GM18511 (cell line): ENCODE measurements around the gene ATP6AP2.

Source experiments
- ATAC-seq: cut with Tn5 transposase; IDR thresholded peaks from one replicate; pipeline ENCODE4 v1.9.1; 2021; ENCODE audit warnings: mild to moderate bottlenecking, moderate library complexity; ENCODE audit not compliant: unreplicated experiment

ATP6AP2 gene

DNA sequence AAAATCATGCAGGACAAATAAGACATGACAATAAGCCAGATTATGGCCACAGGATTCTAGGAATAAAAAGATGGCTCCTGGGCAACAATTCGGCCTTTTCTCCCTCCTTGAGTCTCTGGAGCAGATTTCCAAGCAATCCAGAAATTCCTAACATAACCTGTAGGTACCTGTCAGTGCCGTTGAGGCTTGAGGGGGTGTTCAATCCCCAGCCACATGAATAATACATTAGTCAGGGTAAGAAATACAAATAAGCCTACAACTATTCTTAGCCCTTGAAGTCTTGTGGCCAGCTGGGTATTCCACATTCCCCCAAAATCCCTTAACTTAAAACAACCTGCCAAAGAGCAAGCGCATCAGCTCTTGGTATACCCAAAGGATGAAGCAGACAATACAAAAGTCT lies 56.9 kb downstream of the ATP6AP2 start:
- ATAC-seq: no peak

DNA sequence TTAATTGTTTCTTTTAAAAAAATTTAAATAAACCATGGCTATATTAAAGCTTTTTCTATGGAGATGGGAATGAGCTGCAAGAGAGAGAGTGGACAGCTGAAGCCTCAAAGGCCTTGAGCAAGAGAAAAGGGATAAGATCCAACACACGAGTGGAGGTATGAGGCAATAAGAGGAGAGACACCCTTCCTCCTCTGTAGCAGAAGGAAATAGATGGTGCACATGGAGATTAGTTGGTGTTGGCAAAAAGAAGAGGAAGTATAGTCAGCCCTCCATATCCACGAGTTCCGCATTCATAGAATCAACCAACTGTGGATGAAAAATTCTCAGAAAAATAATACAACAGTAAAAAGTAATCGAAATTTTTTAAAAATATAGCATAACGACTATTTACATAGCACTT lies 63.4 kb downstream of the ATP6AP2 start:
- ATAC-seq: no peak

DNA sequence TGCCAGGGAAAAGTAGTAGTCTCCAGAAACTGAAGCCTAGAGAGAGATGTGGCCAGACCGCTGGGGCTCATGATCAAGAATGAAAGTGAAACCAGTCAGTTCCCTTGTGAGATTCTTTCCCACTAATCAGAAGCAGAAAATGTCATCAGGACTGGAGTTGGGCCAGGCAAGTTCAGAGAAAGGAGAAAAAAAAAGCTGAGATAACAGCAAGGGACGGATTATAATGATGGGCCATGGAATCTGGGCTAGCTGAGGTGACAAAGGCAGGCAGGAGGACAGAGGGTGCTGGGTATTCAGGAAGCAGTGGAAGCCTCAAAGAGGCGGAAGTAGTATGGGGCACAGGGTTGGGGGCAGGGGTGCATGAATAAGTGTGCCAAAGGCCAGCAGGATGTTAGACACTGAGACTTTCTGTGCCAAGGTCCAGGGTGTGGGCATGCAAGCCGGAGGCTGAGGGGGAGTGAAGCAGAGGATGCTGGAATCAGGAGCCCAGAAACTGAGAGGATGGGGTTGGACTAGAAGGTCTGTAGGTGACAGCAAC lies 64.1 kb downstream of the ATP6AP2 start:
- peak; percentile 41 for ATAC-seq

DNA sequence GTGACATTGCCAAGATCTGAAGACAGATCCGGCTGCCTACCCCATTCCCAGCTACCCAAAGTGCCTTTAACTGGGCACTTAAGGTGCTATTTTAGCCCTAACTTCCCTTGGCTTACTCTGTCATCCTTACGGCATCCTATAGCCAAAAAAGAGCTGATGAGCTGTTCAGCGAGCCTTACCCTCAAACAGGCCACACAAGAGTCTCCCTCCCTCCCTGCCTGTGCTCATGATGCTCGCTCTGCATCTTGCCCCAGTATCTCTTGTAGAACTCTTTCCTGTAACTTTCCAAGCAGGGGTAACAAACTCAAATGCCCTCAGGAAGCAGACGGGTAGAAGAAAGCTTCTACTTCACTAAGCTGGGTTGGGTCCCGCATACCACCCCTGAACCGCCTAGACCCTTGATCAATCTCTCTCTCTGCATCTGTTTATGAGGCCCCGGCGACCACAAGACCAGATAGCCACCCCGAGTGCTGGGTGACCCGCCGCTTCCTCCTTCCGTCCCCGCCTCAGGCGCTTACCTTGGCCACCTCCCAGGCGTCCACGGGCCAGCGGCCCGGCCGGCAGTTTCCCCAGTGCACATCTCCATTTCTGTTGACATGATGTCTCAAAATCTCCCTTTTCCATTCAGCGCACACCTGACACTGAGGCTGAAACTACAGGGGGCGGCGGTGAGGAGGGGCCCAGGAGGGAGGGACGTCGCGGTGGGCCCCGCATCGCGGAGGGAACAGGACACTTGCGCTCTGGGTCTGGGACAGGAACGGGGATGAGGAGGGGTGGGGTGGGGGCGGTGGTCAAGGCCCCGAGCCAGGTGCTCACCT lies 65.9 kb downstream of the ATP6AP2 start:
- peak; percentile 30 for ATAC-seq

DNA sequence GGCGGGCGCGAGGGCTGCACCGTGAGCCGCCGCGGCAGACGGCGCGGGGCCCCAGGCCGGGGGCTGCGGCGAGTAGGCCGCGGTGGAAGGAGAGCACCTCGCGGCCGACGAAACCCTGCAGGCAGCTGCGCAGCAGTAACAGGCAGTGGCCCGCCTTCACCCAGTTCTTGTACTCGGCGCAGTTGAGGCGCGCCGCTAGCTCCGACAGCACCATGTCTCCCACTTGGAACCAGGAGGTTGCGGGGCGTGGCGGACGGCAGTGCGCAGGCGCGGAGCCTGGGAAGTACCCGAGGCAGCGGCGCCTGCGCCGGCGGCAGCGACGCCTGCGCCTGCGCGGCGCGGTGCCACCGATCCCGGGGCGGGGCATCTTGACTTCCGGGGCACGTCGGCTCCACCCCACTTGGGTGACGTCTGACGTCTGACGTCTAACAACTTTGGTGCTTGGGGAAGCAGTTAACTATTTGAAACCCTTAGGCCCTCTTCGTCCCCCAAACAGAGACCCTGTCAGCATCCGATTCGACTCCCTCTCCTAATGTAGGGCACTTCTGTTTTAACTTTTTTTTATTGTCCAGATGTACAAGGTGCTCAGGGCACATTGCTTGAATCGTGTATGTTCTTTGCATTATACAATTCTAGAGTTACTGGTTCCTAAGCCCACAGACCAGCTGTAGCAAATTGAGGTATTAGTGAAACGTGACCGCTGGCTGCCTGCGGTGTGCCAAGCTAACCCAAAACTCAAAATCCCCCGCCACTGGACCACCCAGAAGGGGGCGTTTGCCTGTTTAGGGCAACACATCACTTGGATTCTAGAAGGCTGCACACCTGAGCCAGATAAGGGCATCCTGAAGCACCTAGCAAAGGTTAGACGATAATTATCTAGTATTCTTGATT lies 66.8 kb downstream of the ATP6AP2 start, which contains the start of gene CXorf38:
Gene CXorf38 (minus strand): TSS at position 255 of the 891 bp plus-strand sequence. CDS start 41 bp downstream, at position 214.
- peak; percentile 75 for ATAC-seq

DNA sequence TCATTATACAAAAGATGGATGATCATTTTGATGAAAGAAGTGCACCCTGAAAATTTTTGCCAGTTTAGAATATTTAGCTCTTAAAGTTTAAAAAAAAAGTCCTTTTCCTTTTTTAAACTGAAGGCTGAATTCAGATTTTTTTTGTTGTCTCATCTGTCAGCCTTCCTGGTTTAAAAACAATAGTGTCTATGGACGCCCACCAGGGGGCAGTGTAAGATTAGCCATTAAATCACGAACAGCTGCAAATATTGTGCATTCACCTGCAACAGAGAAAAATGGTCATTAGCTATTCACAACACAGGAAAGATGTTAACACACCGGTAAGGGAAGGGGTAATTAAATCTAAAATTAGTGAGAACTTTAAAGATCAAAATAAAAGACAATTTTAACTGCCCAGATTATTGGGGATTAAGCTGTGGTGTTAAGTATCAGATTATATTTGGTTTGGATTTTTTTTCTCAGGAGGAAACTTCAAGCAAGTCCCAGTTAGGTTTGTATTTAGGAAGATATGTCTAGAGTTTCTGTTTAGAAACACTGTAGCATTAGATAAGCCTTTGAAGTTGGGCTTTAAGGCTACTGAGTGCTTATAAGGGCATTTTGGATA lies 71.0 kb downstream of the ATP6AP2 start:
- ATAC-seq: no peak

DNA sequence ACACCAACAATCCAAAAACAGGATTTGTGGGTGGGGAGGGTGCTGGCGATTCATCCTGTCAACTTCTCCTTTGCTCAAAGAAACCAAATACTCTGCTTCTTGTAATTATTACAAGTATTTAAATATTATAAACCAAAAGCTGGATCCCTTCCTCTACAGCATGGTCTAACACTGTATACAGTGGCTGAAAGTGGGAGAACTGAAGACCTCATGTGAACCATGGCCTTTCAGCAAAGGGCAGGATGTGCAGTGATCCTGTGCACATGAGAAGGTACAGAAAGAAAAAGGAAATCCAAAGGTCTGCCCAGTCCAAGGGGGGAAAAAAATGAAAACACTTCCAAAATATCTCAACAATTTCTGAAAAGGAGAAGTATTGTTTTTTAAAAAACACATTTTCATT lies 71.9 kb downstream of the ATP6AP2 start:
- no peak for ATAC-seq

DNA sequence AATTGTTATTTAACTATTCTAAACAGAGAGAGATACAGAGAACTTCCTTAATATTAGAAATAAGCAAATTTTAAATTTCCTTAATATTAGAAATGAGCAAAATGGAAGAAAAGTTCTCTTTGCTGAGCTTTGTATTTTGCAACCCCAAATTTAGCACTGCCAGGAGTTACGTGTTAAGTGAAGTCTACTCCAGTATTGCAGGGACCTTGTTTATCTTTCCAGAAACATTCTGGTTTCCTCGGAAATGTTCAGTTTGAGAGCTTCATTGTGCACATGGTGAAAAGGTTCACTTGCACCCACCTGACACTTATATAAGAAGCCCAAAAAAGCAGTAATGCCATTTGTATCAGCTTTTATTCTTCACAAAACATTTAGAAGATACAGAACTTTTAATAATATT lies 72.8 kb downstream of the ATP6AP2 start:
- ATAC-seq: no peak
